ENCODE measurements around the gene HS3ST1.

The HS3ST1 gene

GRCh38 chr4:11355226-11355625, 73.5 kb downstream of the HS3ST1 start:
- no peak overlapping the region for H3K4me3 ChIP-seq (ENCODE audit: low read depth in 1 of 2, low read length in 2 of 2)
- H3K36me3 ChIP-seq (ENCODE audit: insufficient read depth, low read length), result no peaks in the 10 kb centered on the region
- no peaks in the 10 kb centered on the region for H3K27me3 ChIP-seq (ENCODE audit: control insufficient read depth in 1 of 2, insufficient read depth in 2 of 2, low read length in 2 of 2)
- no peaks in the 10 kb centered on the region for H3K9me3 ChIP-seq (ENCODE audit: low read length)
- no peaks in the 10 kb centered on the region for H3K4me1 ChIP-seq (ENCODE audit: insufficient read depth, low read length)
- no peak overlapping the region for H3K27ac ChIP-seq (ENCODE audit: low read depth, low read length)
- H3K9ac ChIP-seq (ENCODE audit: low read length), result no peak overlapping the region

DNA sequence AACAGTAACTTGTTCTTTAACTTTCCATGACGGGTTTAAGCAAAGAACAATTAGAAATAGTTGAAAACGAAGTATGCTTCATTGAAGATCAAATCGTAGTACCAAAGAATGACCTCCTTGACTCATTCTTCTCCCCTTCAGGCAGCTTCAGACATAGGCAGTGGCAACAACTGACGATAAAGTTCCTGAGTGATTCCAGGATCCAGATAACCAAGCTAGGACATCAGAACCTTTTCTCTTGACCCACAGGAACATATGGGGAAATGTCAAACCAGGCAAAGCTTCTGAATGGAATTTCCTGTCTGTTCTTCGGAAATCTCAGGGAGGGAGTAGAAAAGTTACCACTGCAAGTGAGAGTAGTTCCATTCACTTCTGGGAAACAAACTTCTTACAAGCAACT, 74.2 kb downstream of the HS3ST1 start:
- Histone ChIP-seq H3K27me3 (ENCODE audit: control insufficient read depth in 1 of 2, insufficient read depth in 2 of 2, low read length in 2 of 2) (no peaks in the 10 kb centered on the region), H3K27ac (ENCODE audit: low read depth, low read length) (no peak overlapping the region)

GRCh38 chr4:11348449-11349088, 80.1 kb downstream of the HS3ST1 start:
- Histone ChIP-seq H3K36me3 (ENCODE audit: insufficient read depth, low read length) (no peaks in the 10 kb centered on the region), H3K27ac (ENCODE audit: low read depth, low read length) (no peak overlapping the region), H3K9ac (ENCODE audit: low read length) (no peak overlapping the region), H3K4me1 (ENCODE audit: insufficient read depth, low read length) (no peaks in the 10 kb centered on the region), H3K4me3 (ENCODE audit: low read depth in 1 of 2, low read length in 2 of 2) (no peak overlapping the region), H3K9me3 (ENCODE audit: low read length) (no peaks in the 10 kb centered on the region), H3K27me3 (ENCODE audit: control insufficient read depth in 1 of 2, insufficient read depth in 2 of 2, low read length in 2 of 2) (no peaks in the 10 kb centered on the region)

More for the DNA sequence above, 74.2 kb downstream of the HS3ST1 start:
- Histone ChIP-seq H3K36me3 (ENCODE audit: insufficient read depth, low read length) (no peaks in the 10 kb centered on the region), H3K4me1 (ENCODE audit: insufficient read depth, low read length) (no peaks in the 10 kb centered on the region), H3K9me3 (ENCODE audit: low read length) (no peaks in the 10 kb centered on the region), H3K9ac (ENCODE audit: low read length) (no peak overlapping the region), H3K4me3 (ENCODE audit: low read depth in 1 of 2, low read length in 2 of 2) (no peak overlapping the region)

DNA sequence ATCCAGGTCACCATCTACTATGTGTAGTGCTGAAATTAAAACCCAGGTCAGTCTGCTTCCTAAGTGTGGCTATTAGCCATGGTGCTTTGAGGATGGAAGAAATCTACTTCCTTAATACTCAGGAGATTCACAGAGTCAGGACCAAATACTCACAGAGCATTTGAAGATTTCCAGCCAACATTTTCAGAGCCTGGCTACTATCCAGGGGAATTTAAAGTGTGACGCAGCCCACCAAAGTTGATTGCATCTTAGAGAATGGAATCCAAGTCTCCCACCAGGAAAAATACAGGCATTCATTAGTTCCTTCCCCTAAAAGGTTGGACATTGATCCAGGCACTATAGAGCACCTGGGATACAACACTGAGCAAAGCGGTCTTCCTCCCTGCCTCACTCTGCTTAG, 83.8 kb downstream of the HS3ST1 start:
- H3K9me3 ChIP-seq (ENCODE audit: low read length), result no peaks in the 10 kb centered on the region
- H3K27me3 ChIP-seq (ENCODE audit: control insufficient read depth in 1 of 2, insufficient read depth in 2 of 2, low read length in 2 of 2), result no peaks in the 10 kb centered on the region
- no peak overlapping the region for H3K27ac ChIP-seq (ENCODE audit: low read depth, low read length)
- H3K9ac ChIP-seq (ENCODE audit: low read length), result no peak overlapping the region
- no peak overlapping the region for H3K4me3 ChIP-seq (ENCODE audit: low read depth in 1 of 2, low read length in 2 of 2)
- no peaks in the 10 kb centered on the region for H3K4me1 ChIP-seq (ENCODE audit: insufficient read depth, low read length)
- no peaks in the 10 kb centered on the region for H3K36me3 ChIP-seq (ENCODE audit: insufficient read depth, low read length)

DNA sequence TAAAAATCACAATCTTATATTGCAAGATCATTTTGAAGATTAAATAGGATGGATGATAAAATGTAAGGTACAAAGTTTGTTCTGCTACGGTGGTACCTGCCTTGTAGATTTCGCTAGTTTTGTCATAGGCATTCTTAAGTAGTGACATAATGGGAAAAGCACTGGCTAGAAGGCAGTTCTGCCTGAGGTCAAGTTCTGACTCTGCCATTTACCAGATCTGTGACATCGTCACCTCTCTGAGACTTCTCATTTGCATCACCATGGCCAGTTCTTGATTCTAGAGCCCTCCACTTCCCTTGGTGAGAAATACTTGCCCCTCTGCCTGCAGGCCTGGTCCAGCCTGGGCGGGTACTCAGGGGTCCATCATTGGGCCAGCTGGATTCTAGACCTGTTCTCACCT, 85.2 kb downstream of the HS3ST1 start:
- H3K27me3 ChIP-seq (ENCODE audit: control insufficient read depth in 1 of 2, insufficient read depth in 2 of 2, low read length in 2 of 2), result no peaks in the 10 kb centered on the region
- H3K9ac ChIP-seq (ENCODE audit: low read length), result no peak overlapping the region
- no peaks in the 10 kb centered on the region for H3K9me3 ChIP-seq (ENCODE audit: low read length)
- H3K4me1 ChIP-seq (ENCODE audit: insufficient read depth, low read length), result no peaks in the 10 kb centered on the region
- no peaks in the 10 kb centered on the region for H3K36me3 ChIP-seq (ENCODE audit: insufficient read depth, low read length)
- no peak overlapping the region for H3K4me3 ChIP-seq (ENCODE audit: low read depth in 1 of 2, low read length in 2 of 2)
- no peak overlapping the region for H3K27ac ChIP-seq (ENCODE audit: low read depth, low read length)
